ENCODE results near the gene GLI3. TPM values are rescaled to one million over a fixed set of nuclear protein-coding genes. Genes with fewer than 3 reads are reported as not detected.

The GLI3 gene
- total RNA-seq, 4 donors from 2014 or later = 3.0 to 9.0 (median 4.2) TPM

DNA sequence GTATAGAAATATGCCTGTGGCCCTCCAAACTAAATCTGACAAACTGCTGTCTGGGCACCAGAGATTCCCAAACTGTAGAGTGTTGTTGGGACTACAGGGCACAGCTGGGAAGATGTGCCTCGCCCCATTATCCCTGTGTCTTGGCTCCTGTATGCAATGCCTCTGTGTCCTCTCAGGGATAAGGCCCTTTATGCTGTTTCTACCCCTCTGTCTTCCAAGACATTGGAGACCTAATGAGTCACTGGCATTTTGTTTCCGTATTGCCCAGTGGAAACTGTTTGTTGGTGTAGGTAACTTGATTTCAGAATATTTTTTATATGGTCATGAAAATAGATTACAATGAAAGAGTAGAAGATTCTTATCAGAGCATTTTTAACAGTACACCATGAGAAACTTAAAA, 183.2 kb downstream of the GLI3 start:
- 82 to 91% methylated on average over 2 of the region's 2 CpGs for WGBS, 2 donors
- Histone ChIP-seq H3K36me3 (no peaks in the 10 kb centered on the region), H3K4me3 (no peak overlapping the region), H3K27me3 (no peaks in the 10 kb centered on the region), H3K27ac (no peak overlapping the region), H3K9me3 (no peaks in the 10 kb centered on the region), H3K4me1 (no peaks in the 10 kb centered on the region)
- intact Hi-C loops (cut with DNase I) = no loop called here
- no peak for DNase-seq
- TF ChIP-seq, protein P1, sequence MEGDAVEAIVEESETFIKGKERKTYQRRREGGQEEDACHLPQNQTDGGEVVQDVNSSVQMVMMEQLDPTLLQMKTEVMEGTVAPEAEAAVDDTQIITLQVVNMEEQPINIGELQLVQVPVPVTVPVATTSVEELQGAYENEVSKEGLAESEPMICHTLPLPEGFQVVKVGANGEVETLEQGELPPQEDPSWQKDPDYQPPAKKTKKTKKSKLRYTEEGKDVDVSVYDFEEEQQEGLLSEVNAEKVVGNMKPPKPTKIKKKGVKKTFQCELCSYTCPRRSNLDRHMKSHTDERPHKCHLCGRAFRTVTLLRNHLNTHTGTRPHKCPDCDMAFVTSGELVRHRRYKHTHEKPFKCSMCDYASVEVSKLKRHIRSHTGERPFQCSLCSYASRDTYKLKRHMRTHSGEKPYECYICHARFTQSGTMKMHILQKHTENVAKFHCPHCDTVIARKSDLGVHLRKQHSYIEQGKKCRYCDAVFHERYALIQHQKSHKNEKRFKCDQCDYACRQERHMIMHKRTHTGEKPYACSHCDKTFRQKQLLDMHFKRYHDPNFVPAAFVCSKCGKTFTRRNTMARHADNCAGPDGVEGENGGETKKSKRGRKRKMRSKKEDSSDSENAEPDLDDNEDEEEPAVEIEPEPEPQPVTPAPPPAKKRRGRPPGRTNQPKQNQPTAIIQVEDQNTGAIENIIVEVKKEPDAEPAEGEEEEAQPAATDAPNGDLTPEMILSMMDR (IDR thresholded peaks at IDR 0.05) = no peak
- no peak for TF ChIP-seq POLR2A (IDR thresholded peaks at IDR 0.05)

DNA sequence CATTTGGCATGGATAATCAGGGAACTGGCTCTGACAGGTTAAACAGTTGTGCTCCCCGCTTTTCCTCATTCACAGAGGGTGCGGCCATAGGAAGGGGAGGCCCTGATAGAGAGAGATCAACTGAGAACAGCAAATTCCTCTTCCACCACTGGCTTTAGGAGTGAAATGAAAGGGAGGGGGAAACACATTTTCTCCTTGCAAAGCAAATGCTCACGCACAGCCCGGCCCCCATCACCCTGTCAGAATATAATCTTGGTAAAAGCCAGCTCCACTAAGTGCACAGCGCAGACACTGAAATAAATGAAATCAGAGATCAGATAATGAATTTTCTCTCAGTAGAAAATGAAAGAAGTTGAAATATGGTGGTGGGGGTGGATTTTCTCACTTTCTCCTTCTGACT, 187.2 kb downstream of the GLI3 start:
- H3K4me1 ChIP-seq = no peaks in the 10 kb centered on the region
- DNase-seq = no peak
- no peak for TF ChIP-seq POLR2A (IDR thresholded peaks at IDR 0.05)
- TF ChIP-seq, protein P1 (IDR thresholded peaks at IDR 0.05) = no peak
- 91 to 96% methylated on average over 5 of the region's 5 CpGs for WGBS, 2 donors
- no peaks in the 10 kb centered on the region for H3K9me3 ChIP-seq
- no peak overlapping the region for H3K4me3 ChIP-seq
- no peak overlapping the region for H3K27ac ChIP-seq
- no peaks in the 10 kb centered on the region for H3K27me3 ChIP-seq
- H3K36me3 ChIP-seq = peaks cover 0 to 29% (median 0%) of the 10 kb centered on the region in 3 donors
- intact Hi-C loops (cut with DNase I) = no loop called here

DNA sequence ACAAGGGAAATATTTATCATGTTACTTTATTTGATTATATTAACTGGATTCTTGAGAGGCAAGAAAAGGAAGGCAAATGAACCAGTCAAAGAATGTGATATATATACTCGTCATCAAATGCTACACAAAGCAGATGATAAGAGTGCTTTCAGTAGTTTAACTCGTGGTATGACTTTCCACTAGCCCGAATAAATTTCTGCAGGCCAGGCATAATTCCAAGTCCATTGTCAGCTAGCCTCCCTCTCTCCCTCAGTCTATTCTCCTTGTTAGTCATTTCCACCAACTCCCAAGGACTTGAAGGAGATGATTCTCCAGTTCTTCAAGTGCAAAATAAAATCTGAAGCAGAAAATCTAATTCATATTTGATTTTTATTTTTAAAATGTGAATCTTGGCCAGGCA, 190.5 kb downstream of the GLI3 start:
- H3K36me3 ChIP-seq = peaks cover 0 to 49% (median 0%) of the 10 kb centered on the region in 3 donors
- 60 to 69% methylated on average over 3 of the region's 3 CpGs for WGBS, 2 donors
- H3K27me3 ChIP-seq = no peaks in the 10 kb centered on the region
- H3K4me3 ChIP-seq = no peak overlapping the region
- H3K9me3 ChIP-seq = no peaks in the 10 kb centered on the region
- H3K4me1 ChIP-seq = no peaks in the 10 kb centered on the region
- intact Hi-C loops (cut with DNase I) = no loop called here
- no peak for DNase-seq
- H3K27ac ChIP-seq = no peak overlapping the region
- TF ChIP-seq, protein P1 (IDR thresholded peaks at IDR 0.05) = no peak
- no peak for TF ChIP-seq POLR2A (IDR thresholded peaks at IDR 0.05)

DNA sequence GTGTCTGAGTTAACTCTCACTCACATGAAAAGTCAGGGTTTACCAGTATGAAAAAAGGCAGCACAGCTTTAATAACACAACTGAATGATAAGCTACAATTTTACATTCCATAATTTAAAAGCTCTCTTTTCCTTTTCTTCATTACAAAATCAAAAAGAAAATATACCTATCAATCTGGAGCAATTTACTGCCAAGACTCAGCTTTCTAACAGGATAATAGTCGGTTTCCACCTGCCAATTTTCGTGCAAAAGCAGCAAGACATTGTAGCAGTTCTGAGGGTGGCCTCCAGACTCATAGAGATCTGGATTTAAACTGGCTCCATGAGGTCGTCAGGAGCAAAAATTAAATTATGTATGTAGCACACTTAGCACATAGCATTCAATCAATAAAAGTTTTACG, 191.0 kb downstream of the GLI3 start:
- H3K4me3 ChIP-seq = no peak overlapping the region
- intact Hi-C loops (cut with DNase I) = no loop called here
- H3K4me1 ChIP-seq = no peaks in the 10 kb centered on the region
- H3K9me3 ChIP-seq = no peaks in the 10 kb centered on the region
- TF ChIP-seq, protein P1 (IDR thresholded peaks at IDR 0.05) = no peak
- no peak for TF ChIP-seq POLR2A (IDR thresholded peaks at IDR 0.05)
- peaks cover 0 to 49% (median 0%) of the 10 kb centered on the region in 3 donors for H3K36me3 ChIP-seq
- H3K27ac ChIP-seq = no peak overlapping the region
- no peak for DNase-seq
- WGBS, 2 donors = 76 to 82% methylated on average over 4 of the region's 4 CpGs
- no peaks in the 10 kb centered on the region for H3K27me3 ChIP-seq

DNA sequence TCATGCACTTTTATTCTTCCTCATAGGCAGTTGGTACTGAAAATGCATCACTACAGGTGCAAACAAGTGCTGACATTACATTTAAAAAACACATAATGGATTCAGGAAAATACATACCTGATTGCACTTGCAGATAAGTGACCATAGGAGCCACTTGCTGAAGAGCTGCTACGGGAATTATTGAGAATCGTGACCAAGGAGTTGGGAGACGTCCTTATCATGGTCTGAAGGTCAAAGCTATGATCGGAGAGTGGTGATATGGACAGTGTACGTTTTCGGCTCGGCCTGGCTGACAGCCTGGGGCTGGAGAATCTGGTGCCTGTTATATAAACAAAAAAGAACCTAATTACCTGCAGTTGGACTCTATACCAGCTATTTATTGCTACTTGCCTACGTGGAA, 197.1 kb downstream of the GLI3 start:
- WGBS, 2 donors = 86 to 87% methylated on average over 8 of the region's 8 CpGs
- no peak overlapping the region for H3K4me3 ChIP-seq
- H3K9me3 ChIP-seq = no peaks in the 10 kb centered on the region
- no peaks in the 10 kb centered on the region for H3K4me1 ChIP-seq
- no peaks in the 10 kb centered on the region for H3K27me3 ChIP-seq
- no peak for TF ChIP-seq POLR2A (IDR thresholded peaks at IDR 0.05)
- TF ChIP-seq, protein P1 (IDR thresholded peaks at IDR 0.05) = no peak
- peaks cover 0 to 73% (median 0%) of the 10 kb centered on the region in 3 donors for H3K36me3 ChIP-seq
- intact Hi-C loops (cut with DNase I) = no loop called here
- DNase-seq = no peak
- no peak overlapping the region for H3K27ac ChIP-seq
